Measurements from ENCODE around the gene PFKP. TPM values are rescaled to one million over a fixed set of nuclear protein-coding genes. Genes with fewer than 3 reads are reported as not detected.

PFKP gene
- total RNA-seq, 1 donor from 2014 or later = 55.2 TPM

DNA sequence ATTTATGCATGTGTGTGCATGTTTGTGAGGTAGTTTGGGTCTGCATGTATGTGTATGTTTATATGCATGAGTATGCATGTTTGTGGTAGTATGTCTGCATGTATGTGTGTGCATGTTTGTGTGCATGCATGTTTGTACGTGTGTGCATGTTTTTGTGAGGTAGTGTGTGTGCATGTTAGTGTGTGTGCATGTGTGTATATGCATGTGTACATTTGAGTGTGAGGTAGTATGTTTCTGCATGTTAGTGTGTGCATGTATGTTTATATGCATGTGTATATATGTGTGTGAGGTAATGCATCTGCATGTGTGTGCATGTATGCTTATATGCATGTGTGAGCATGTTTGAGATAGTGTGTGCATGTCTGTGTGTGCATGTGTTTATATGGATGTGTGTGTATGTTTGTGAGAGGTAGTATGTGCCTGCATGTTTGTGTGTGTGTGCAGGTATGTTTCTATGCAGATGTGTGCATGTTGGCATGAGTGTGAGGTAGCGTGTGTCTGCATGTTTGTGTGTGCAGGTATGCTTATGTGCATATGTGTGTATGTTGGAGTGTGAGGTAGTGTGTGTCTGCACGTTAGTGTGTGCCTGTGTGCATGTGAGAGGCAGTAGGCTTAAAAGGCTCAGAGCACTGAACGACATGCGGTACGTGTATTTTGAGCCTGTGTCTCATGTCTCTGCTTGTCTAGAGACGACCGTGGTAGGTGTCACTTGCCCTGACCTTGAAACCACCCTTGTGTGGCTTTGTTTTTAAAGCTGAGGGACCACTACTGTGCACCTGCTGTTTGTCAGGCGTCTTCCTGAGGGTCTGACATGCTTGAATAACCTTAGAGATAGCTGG, 43.7 kb downstream of the PFKP start:
- no peaks in the 10 kb centered on the region for H3K9me3 Mint-ChIP-seq
- H3K4me1 ChIP-seq = no peaks in the 10 kb centered on the region
- no peak overlapping the region for H3K4me3 ChIP-seq
- H3K27ac Mint-ChIP-seq = peak overlapping the region; percentile 10
- no peak overlapping the region for H3K9ac ChIP-seq
- H3K27me3 Mint-ChIP-seq (ENCODE audit: insufficient read depth, low read depth) = peaks cover 10% of the 10 kb centered on the region
- peaks cover 3% of the 10 kb centered on the region for H3F3A ChIP-seq (ENCODE audit: low read depth)
- no peaks in the 10 kb centered on the region for H3K27me3 ChIP-seq
- no peak for DNase-seq (ENCODE audit: low spot score)
- no peak overlapping the region for H3K27ac ChIP-seq
- H3K4me1 Mint-ChIP-seq = peaks cover 27% of the 10 kb centered on the region
- no peak overlapping the region for H2AFZ ChIP-seq (replicated peaks)
- H4K20me1 ChIP-seq (ENCODE audit: low read depth) = no peaks in the 10 kb centered on the region
- H3K4me2 ChIP-seq = no peak overlapping the region
- H3K9me3 ChIP-seq (ENCODE audit: low read depth) = no peaks in the 10 kb centered on the region
- H3K4me3 Mint-ChIP-seq = peak overlapping the region; percentile 1
- no peaks in the 10 kb centered on the region for H3K36me3 ChIP-seq
- H3K79me2 ChIP-seq (ENCODE audit: low read depth) = no peaks in the 10 kb centered on the region
- peaks cover 11% of the 10 kb centered on the region for H3K36me3 Mint-ChIP-seq
- TF ChIP-seq, protein P1, sequence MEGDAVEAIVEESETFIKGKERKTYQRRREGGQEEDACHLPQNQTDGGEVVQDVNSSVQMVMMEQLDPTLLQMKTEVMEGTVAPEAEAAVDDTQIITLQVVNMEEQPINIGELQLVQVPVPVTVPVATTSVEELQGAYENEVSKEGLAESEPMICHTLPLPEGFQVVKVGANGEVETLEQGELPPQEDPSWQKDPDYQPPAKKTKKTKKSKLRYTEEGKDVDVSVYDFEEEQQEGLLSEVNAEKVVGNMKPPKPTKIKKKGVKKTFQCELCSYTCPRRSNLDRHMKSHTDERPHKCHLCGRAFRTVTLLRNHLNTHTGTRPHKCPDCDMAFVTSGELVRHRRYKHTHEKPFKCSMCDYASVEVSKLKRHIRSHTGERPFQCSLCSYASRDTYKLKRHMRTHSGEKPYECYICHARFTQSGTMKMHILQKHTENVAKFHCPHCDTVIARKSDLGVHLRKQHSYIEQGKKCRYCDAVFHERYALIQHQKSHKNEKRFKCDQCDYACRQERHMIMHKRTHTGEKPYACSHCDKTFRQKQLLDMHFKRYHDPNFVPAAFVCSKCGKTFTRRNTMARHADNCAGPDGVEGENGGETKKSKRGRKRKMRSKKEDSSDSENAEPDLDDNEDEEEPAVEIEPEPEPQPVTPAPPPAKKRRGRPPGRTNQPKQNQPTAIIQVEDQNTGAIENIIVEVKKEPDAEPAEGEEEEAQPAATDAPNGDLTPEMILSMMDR (IDR thresholded peaks at IDR 0.05) = no peak
- TF ChIP-seq EZH2phosphoT487 (IDR thresholded peaks at IDR 0.05) (no peak), EZH2 (IDR thresholded peaks at IDR 0.05) (no peak)

DNA sequence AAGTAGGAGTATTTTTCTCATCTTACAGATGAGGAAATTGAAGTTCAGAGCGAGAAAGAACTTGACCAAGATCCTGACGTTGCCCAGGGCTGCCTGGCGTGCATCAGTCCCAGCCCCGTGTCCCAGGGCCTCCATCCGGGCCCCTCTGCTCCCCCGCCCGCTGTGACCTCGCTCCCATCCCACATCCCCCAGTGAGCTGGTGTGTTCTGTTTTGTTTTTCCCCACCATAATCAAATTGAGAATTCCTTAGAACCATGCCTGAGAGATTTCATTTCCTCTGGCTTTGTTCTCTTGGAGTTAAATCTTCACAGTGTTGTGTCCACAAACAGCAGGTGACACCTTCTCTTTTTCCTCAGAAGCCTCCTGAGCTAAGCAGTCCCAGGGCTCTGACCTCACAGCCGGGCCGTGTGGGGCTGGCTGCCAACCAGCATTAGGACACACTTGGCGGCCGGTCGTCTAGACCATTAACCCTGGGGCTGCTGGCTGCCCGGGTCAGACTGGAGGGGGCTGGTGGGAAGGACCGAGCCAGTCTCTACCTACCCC, 44.3 kb downstream of the PFKP start:
- H3F3A ChIP-seq (ENCODE audit: low read depth) = peaks cover 3% of the 10 kb centered on the region
- H3K27me3 Mint-ChIP-seq (ENCODE audit: insufficient read depth, low read depth) = peaks cover 10% of the 10 kb centered on the region
- H3K27ac ChIP-seq = no peak overlapping the region
- no peaks in the 10 kb centered on the region for H3K9me3 ChIP-seq (ENCODE audit: low read depth)
- H3K79me2 ChIP-seq (ENCODE audit: low read depth) = no peaks in the 10 kb centered on the region
- H3K4me3 Mint-ChIP-seq = peak overlapping the region; percentile 1
- peaks cover 13% of the 10 kb centered on the region for H3K36me3 Mint-ChIP-seq
- DNase-seq (ENCODE audit: low spot score) = no peak
- no peak overlapping the region for H3K4me3 ChIP-seq
- H4K20me1 ChIP-seq (ENCODE audit: low read depth) = no peaks in the 10 kb centered on the region
- H3K36me3 ChIP-seq = no peaks in the 10 kb centered on the region
- H3K4me1 ChIP-seq = no peaks in the 10 kb centered on the region
- no peaks in the 10 kb centered on the region for H3K27me3 ChIP-seq
- H2AFZ ChIP-seq (replicated peaks) = no peak overlapping the region
- no peaks in the 10 kb centered on the region for H3K9me3 Mint-ChIP-seq
- peak overlapping the region; percentile 10 for H3K27ac Mint-ChIP-seq
- no peak overlapping the region for H3K9ac ChIP-seq
- H3K4me2 ChIP-seq = no peak overlapping the region
- peaks cover 27% of the 10 kb centered on the region for H3K4me1 Mint-ChIP-seq
- TF ChIP-seq, protein P1 (IDR thresholded peaks at IDR 0.05) = no peak
- TF ChIP-seq EZH2phosphoT487 (IDR thresholded peaks at IDR 0.05) = no peak
- TF ChIP-seq EZH2 (IDR thresholded peaks at IDR 0.05) = no peak

DNA sequence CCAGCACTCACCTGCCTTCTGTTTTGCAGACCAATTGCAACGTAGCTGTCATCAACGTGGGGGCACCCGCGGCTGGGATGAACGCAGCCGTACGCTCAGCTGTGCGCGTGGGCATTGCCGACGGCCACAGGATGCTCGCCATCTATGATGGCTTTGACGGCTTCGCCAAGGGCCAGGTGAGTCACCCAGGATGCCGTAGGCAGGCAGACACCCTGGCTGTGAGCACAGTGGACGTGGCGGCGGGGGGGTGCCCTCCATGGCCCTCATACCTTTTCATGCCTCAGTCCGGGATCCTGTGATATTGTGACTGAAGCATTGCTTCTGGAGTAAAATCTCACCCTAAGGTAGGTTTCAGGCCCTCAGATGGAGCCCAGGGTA, 46.0 kb downstream of the PFKP start:
- no peaks in the 10 kb centered on the region for H3K4me1 ChIP-seq
- Mint-ChIP-seq H3K27me3 (ENCODE audit: insufficient read depth, low read depth) (peaks cover 8% of the 10 kb centered on the region), H3K9me3 (no peaks in the 10 kb centered on the region), H3K4me3 (no peak overlapping the region), H3K36me3 (peaks cover 13% of the 10 kb centered on the region), H3K27ac (no peak overlapping the region), H3K4me1 (peaks cover 23% of the 10 kb centered on the region)
- H2AFZ ChIP-seq (replicated peaks) = no peak overlapping the region
- no peak overlapping the region for H3K9ac ChIP-seq
- H3K4me3 ChIP-seq = no peak overlapping the region
- no peak overlapping the region for H3K4me2 ChIP-seq
- H3K79me2 ChIP-seq (ENCODE audit: low read depth) = no peaks in the 10 kb centered on the region
- H3K27ac ChIP-seq = no peak overlapping the region
- no peaks in the 10 kb centered on the region for H3K36me3 ChIP-seq
- H3F3A ChIP-seq (ENCODE audit: low read depth) = peaks cover 3% of the 10 kb centered on the region
- H3K9me3 ChIP-seq (ENCODE audit: low read depth) = no peaks in the 10 kb centered on the region
- no peaks in the 10 kb centered on the region for H3K27me3 ChIP-seq
- no peaks in the 10 kb centered on the region for H4K20me1 ChIP-seq (ENCODE audit: low read depth)
- no peak for DNase-seq (ENCODE audit: low spot score)
- no peak for TF ChIP-seq EZH2 (IDR thresholded peaks at IDR 0.05)
- TF ChIP-seq EZH2phosphoT487 (IDR thresholded peaks at IDR 0.05) = no peak
- TF ChIP-seq, protein P1 (IDR thresholded peaks at IDR 0.05) = no peak

Measured in neural progenitor cell (in vitro differentiated cells).